CD14-positive monocyte (primary cell): ENCODE data around the gene TBR1. TPM values are rescaled to one million over a fixed set of nuclear protein-coding genes. Genes with fewer than 3 reads are reported as not detected.

Experiments used
- DNase-seq, 3 donors: peaks; one replicate each; pipeline ENCODE4 v3.0.0-alpha.2; 2011 to 2022
- H2AFZ ChIP-seq: 2 replicates; pipeline ENCODE4 v1.6.0; 2012; ENCODE audit warnings: mild to moderate bottlenecking, low read depth, low read length, inconsistent platforms; ENCODE audit not compliant: insufficient read depth, poor library complexity, severe bottlenecking
- H3K27ac ChIP-seq, 2 donors: 1 replicate in 1 of 2; 2 replicates in 1 of 2; pipeline ENCODE4 v1.5.1; 2012 to 2013; ENCODE audit warnings: low read length in 2 of 2, control low read depth in 1 of 2, inconsistent platforms in 1 of 2, low read depth in 1 of 2, mild to moderate bottlenecking in 1 of 2
- H3K27me3 ChIP-seq, 2 donors: one replicate each; pipeline versions ENCODE4 v1.6.0 to v1.6.1; 2011 to 2013; ENCODE audit warnings: low read length in 2 of 2; ENCODE audit not compliant: control insufficient read depth in 2 of 2, insufficient read depth in 2 of 2
- H3K36me3 ChIP-seq, 2 donors: replicated peaks in 1 of 2; 1 replicate in 1 of 2; 2 replicates in 1 of 2; pipeline versions ENCODE4 v1.5.1 to v1.6.1; 2012 to 2013; ENCODE audit warnings: low read length in 2 of 2, control low read depth in 1 of 2, inconsistent platforms in 1 of 2, mild to moderate bottlenecking in 1 of 2; ENCODE audit not compliant: insufficient read depth in 2 of 2, control insufficient read depth in 1 of 2
- H3K4me1 ChIP-seq, 2 donors: 1 replicate in 1 of 2; 2 replicates in 1 of 2; pipeline versions ENCODE4 v1.5.1 to v1.6.1; 2012 to 2013; ENCODE audit warnings: low read length in 2 of 2, control low read depth in 1 of 2, inconsistent platforms in 1 of 2, mild to moderate bottlenecking in 1 of 2, moderate library complexity in 1 of 2; ENCODE audit not compliant: insufficient read depth in 2 of 2, control insufficient read depth in 1 of 2
- H3K4me2 ChIP-seq: replicated peaks from 2 replicates; pipeline ENCODE3; 2012; ENCODE audit warnings: low read length, moderate library complexity, mild to moderate bottlenecking; ENCODE audit not compliant: poor library complexity, severe bottlenecking; ENCODE audit errors: extremely low read depth
- H3K4me3 ChIP-seq, 3 experiments: fragments of 200-600 bp in 1 of 3; sonication (generic) in 1 of 3; replicated peaks in 1 of 3; 1 replicate in 2 of 3; 2 replicates in 1 of 3; pipeline ENCODE4 v1.5.1; 2011 to 2013; ENCODE audit warnings: low read length in 3 of 3, mild to moderate bottlenecking in 3 of 3, control low read depth in 2 of 3, low read depth in 2 of 3, inconsistent platforms in 1 of 3, moderate library complexity in 1 of 3
- H3K79me2 ChIP-seq: 2 replicates; pipeline ENCODE4 v1.6.0; 2012; ENCODE audit warnings: mild to moderate bottlenecking, control low read depth, inconsistent platforms, low read length, moderate library complexity; ENCODE audit not compliant: insufficient read depth
- H3K9ac ChIP-seq: 2 replicates; pipeline ENCODE4 v1.6.0; 2017; ENCODE audit warnings: low read length, mild to moderate bottlenecking; ENCODE audit not compliant: insufficient read depth, poor library complexity, severe bottlenecking
- H3K9me3 ChIP-seq, 2 donors: replicated peaks in 1 of 2; 1 replicate in 1 of 2; 2 replicates in 1 of 2; pipeline versions ENCODE4 v1.5.1 to v1.6.1; 2012 to 2013; ENCODE audit warnings: low read length in 2 of 2, control low read depth in 1 of 2; ENCODE audit not compliant: control insufficient read depth in 1 of 2, insufficient read depth in 1 of 2
- H4K20me1 ChIP-seq: 2 replicates; pipeline ENCODE4 v1.6.0; 2012; ENCODE audit warnings: mild to moderate bottlenecking, low read length, control low read depth, moderate library complexity; ENCODE audit not compliant: insufficient read depth
- H3K27ac Mint-ChIP-seq, 7 donors: one replicate each; pipeline ENCODE4 v1.8.0; 2020; ENCODE audit warnings: mild to moderate bottlenecking in 7 of 7, mixed read lengths in 7 of 7, moderate library complexity in 6 of 7, inconsistent platforms in 2 of 7
- H3K27me3 Mint-ChIP-seq, 3 donors: one replicate each; pipeline ENCODE4 v1.8.0; 2021 to 2022; ENCODE audit warnings: low read depth in 3 of 3, mild to moderate bottlenecking in 3 of 3, mixed read lengths in 3 of 3, moderate library complexity in 3 of 3, inconsistent platforms in 1 of 3
- H3K36me3 Mint-ChIP-seq, 2 donors: one replicate each; pipeline ENCODE4 v1.8.0; 2020; ENCODE audit warnings: mixed read lengths in 2 of 2, inconsistent platforms in 1 of 2, mild to moderate bottlenecking in 1 of 2
- H3K4me1 Mint-ChIP-seq: one replicate; pipeline ENCODE4 v1.8.0; 2020; ENCODE audit warnings: mild to moderate bottlenecking, mixed read lengths
- H3K4me3 Mint-ChIP-seq, 2 donors: one replicate each; pipeline ENCODE4 v1.8.0; 2020; ENCODE audit warnings: mild to moderate bottlenecking in 2 of 2, mixed read lengths in 2 of 2, moderate library complexity in 1 of 2
- H3K9me3 Mint-ChIP-seq, 7 donors: one replicate each; pipeline ENCODE4 v1.8.0; 2020 to 2022; ENCODE audit warnings: mixed read lengths in 7 of 7, mild to moderate bottlenecking in 6 of 7, moderate library complexity in 6 of 7, inconsistent platforms in 2 of 7
- WGBS: methylation state at CpG from one replicate; pipeline ENCODE4 v1.1.5; 2013; ENCODE audit warnings: missing lambda C conversion rate; ENCODE audit not compliant: insufficient coverage; 5-methylcytosine and 5-hydroxymethylcytosine counted together
- intact Hi-C, 2 donors: fragments of 100-400 bp; cut with micrococcal nuclease; formaldehyde crosslinking; loops; one replicate each; pipeline versions ENCODE4 v1.15.0 to v1.15.1; 2023
- polyA plus RNA-seq, 3 donors: library from polyadenylated mRNA; depleted of rRNA in 1 of 3; unstranded in 2 of 3; stranded (reverse) in 1 of 3; fragments of 300-500 nt in 2 of 3; fragments of >200 nt in 1 of 3; fragmentation: Illumina TruSeq in 2 of 3; gene quantifications; 1 replicate in 2 of 3; 2 replicates in 1 of 3; pipeline ENCODE4 v1.2.3, GENCODE V29; 2012 to 2021
- TF ChIP-seq, protein P1 (sequence below): fragments of 200-600 bp; IDR thresholded peaks from one replicate; pipeline ENCODE4 v1.8.0; 2022; ENCODE audit warnings: antibody characterized with exemption, mild to moderate bottlenecking

The TBR1 gene
- polyA plus RNA-seq, 3 donors = not detected

DNA sequence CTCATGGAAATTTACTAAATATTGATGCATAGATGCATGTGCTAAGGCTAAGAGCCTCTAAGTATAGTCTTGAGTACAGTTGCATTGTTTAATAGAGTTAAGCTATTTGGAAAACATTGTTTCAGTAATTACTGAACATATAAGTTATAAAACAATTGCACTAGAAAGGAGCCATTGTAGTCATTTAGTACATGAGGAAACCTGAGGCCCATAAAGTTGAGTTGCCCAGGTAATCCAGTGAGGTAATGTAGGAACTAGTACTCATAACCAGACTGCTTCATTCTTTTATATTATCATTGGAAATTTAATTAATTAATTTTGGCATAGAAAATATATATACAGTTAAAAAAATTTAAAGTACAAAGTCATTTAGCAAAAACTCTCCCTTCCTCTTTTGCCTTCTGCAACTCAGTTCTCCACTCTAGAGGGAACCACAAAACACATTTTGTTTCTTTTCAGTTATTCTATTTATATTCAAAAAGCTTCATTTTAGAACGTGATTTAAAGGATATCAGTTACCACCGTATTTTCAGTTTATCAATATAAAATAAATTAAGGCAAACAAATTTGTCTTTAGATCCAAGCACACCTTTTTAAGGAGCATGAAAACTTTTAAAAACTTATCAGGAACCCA, 27.8 kb upstream of the TBR1 start:
- no peaks in the 10 kb centered on the region for H3K4me1 ChIP-seq
- peaks cover 14 to 57% of the 10 kb centered on the region in 2 donors for H3K36me3 ChIP-seq
- H3K79me2 ChIP-seq = no peaks in the 10 kb centered on the region
- Mint-ChIP-seq H3K36me3 (peaks cover 39 to 46% of the 10 kb centered on the region in 2 donors), H3K27ac (no peak overlapping the region), H3K4me3 (no peak overlapping the region), H3K4me1 (peaks cover 5% of the 10 kb centered on the region), H3K27me3 (no peaks in the 10 kb centered on the region), H3K9me3 (no peaks in the 10 kb centered on the region)
- no peak overlapping the region for H3K4me3 ChIP-seq
- H3K4me2 ChIP-seq = no peak overlapping the region
- H3K9ac ChIP-seq = no peak overlapping the region
- no peaks in the 10 kb centered on the region for H4K20me1 ChIP-seq
- H3K27ac ChIP-seq = no peak overlapping the region
- intact Hi-C loops = no loop called here
- no peaks in the 10 kb centered on the region for H3K27me3 ChIP-seq
- no CpG with 5 or more reads among the region's 2 CpGs for WGBS
- no peak for DNase-seq
- TF ChIP-seq, protein P1, sequence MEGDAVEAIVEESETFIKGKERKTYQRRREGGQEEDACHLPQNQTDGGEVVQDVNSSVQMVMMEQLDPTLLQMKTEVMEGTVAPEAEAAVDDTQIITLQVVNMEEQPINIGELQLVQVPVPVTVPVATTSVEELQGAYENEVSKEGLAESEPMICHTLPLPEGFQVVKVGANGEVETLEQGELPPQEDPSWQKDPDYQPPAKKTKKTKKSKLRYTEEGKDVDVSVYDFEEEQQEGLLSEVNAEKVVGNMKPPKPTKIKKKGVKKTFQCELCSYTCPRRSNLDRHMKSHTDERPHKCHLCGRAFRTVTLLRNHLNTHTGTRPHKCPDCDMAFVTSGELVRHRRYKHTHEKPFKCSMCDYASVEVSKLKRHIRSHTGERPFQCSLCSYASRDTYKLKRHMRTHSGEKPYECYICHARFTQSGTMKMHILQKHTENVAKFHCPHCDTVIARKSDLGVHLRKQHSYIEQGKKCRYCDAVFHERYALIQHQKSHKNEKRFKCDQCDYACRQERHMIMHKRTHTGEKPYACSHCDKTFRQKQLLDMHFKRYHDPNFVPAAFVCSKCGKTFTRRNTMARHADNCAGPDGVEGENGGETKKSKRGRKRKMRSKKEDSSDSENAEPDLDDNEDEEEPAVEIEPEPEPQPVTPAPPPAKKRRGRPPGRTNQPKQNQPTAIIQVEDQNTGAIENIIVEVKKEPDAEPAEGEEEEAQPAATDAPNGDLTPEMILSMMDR = no peak
- no peaks in the 10 kb centered on the region for H3K9me3 ChIP-seq
- no peak overlapping the region for H2AFZ ChIP-seq

DNA sequence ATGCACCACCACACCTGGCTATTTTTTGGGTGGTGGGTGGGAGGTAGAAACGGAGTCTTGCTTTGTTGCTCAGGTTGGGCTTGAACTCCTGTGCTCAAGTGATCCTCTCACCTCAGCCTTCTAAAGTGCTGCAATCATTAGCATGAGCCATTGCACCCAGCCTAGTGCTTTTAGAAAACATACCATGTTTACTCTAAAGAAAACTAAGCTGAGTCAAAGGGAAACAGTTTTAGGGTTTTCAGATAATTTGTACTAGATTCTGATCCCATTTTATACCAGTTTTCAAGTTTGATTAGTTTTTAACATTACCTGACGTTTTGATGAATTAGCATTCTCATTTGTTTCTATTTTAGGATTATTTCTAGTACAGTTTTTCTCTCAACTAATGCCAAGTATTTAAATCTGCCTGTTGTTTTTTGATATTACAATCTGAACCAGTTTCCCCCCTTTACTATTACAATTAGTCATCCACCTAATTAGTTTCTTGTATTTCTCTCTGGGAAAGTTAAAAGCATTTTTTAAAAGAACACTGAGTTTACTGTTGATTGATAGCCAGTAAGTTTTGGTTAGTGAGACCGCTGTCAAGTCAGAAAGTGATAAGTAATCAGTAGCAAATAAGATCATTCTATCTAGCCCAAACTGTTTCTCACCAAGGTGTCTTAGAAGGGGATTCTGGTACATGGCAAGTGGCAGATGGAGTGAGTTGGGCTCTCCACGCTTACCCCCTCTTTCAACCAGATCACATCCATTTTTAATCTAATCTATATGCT, 24.2 kb upstream of the TBR1 start:
- Histone ChIP-seq H4K20me1 (no peaks in the 10 kb centered on the region), H3K36me3 (peaks cover 36 to 78% of the 10 kb centered on the region in 2 donors), H3K4me1 (no peaks in the 10 kb centered on the region), H3K27ac (no peak overlapping the region), H3K9ac (no peak overlapping the region), H3K4me2 (no peak overlapping the region), H2AFZ (no peak overlapping the region), H3K27me3 (no peaks in the 10 kb centered on the region), H3K4me3 (no peak overlapping the region), H3K79me2 (no peaks in the 10 kb centered on the region), H3K9me3 (no peaks in the 10 kb centered on the region)
- no peak overlapping the region for H3K27ac Mint-ChIP-seq
- TF ChIP-seq, protein P1 = no peak
- H3K27me3 Mint-ChIP-seq = no peaks in the 10 kb centered on the region
- no peak overlapping the region for H3K4me3 Mint-ChIP-seq
- no peaks in the 10 kb centered on the region for H3K9me3 Mint-ChIP-seq
- intact Hi-C loops = no loop called here
- peaks cover 55 to 65% of the 10 kb centered on the region in 2 donors for H3K36me3 Mint-ChIP-seq
- no CpG with 5 or more reads among the region's 4 CpGs for WGBS
- DNase-seq = no peak
- peaks cover 4% of the 10 kb centered on the region for H3K4me1 Mint-ChIP-seq
